Measurements from ENCODE around the gene GSTA1. TPM values are rescaled to one million over a fixed set of nuclear protein-coding genes. Genes with fewer than 3 reads are reported as not detected.

GSTA1 gene
- total RNA-seq, 1 experiment from 2014 or later, result 0.48 TPM

- DNase-seq (ENCODE audit: low read depth), result peak; percentile 81
Observed at GRCh38 chr6:52757651-52758338, 45.8 kb downstream of the GSTA1 start.

GRCh38 chr6:52754443-52754842, 49.2 kb downstream of the GSTA1 start:
- DNase-seq (ENCODE audit: low read depth), result no peak

GRCh38 chr6:52753137-52753536, 50.5 kb downstream of the GSTA1 start:
- DNase-seq (ENCODE audit: low read depth), result peak; percentile 70

GRCh38 chr6:52752310-52752709, 51.3 kb downstream of the GSTA1 start:
- DNase-seq (ENCODE audit: low read depth), result no peak

- no peak for DNase-seq (ENCODE audit: low read depth)
Observed at GRCh38 chr6:52749556-52750152, 54.0 kb downstream of the GSTA1 start.

- peak; percentile 80 for DNase-seq (ENCODE audit: low read depth)
Observed at GRCh38 chr6:52747301-52747700, 56.3 kb downstream of the GSTA1 start.

- DNase-seq (ENCODE audit: low read depth), result no peak
Observed at GRCh38 chr6:52746213-52746612, 57.4 kb downstream of the GSTA1 start.

- DNase-seq (ENCODE audit: low read depth), result no peak
Observed at GRCh38 chr6:52745764-52746201, 57.8 kb downstream of the GSTA1 start.

GRCh38 chr6:52741872-52742271, 61.7 kb downstream of the GSTA1 start:
- peak; percentile 73 for DNase-seq (ENCODE audit: low read depth)

Other genes starting within 250 kb of the GSTA1 start
- gene TRAM2, start 226.8 kb downstream of the GSTA1 start, total RNA-seq (2014; rRNA removed; shearing (Covaris generic)), result 56.2 and 58.0 TPM in 2 replicates
- 117 and 125 TPM in 2 replicates for gene TMEM14A, start 132.7 kb downstream of the GSTA1 start, total RNA-seq (2014; rRNA removed; shearing (Covaris generic))
- gene GSTA2, start 40.3 kb downstream of the GSTA1 start, total RNA-seq (2014; rRNA removed; shearing (Covaris generic)), result not detected in 2 replicates
- not detected in 2 replicates for gene GSTA5, start 37.0 kb upstream of the GSTA1 start, total RNA-seq (2014; rRNA removed; shearing (Covaris generic))
- gene GSTA3, start 105.9 kb upstream of the GSTA1 start, total RNA-seq (2014; rRNA removed; shearing (Covaris generic)), result not detected in 2 replicates
- gene GSTA4, start 191.5 kb upstream of the GSTA1 start, total RNA-seq (2014; rRNA removed; shearing (Covaris generic)), result 16.1 and 18.7 TPM in 2 replicates